HEK293 (cell line): ENCODE data around the gene SCN5A.

Source experiments
- BCL6B ChIP-seq: fragments of 450-650 bp; formaldehyde crosslinking; IDR thresholded peaks from 2 replicates; pipeline ENCODE4 v1.5.1; 2017; ENCODE audit warnings: missing biosample characterization, missing genetic modification characterization
- MEIS1 ChIP-seq: sonication (generic); formaldehyde crosslinking; IDR thresholded peaks from 2 replicates; pipeline ENCODE4 v1.8.1; 2022; ENCODE audit warnings: missing genetic modification reagents, mild to moderate bottlenecking, borderline replicate concordance
- ZBTB20 ChIP-seq: fragments of 450-650 bp; formaldehyde crosslinking; IDR thresholded peaks from 2 replicates; pipeline ENCODE4 v1.5.1; 2016; ENCODE audit warnings: missing biosample characterization, missing genetic modification characterization
- ZBTB26 ChIP-seq: fragments of 450-650 bp; formaldehyde crosslinking; optimal IDR thresholded peaks from 2 replicates; pipeline ENCODE3; 2016; ENCODE audit warnings: missing biosample characterization, mild to moderate bottlenecking, missing genetic modification characterization
- ZBTB6 ChIP-seq: fragments of 450-650 bp; formaldehyde crosslinking; IDR thresholded peaks from 2 replicates; pipeline ENCODE4 v1.5.1; 2017; ENCODE audit warnings: missing biosample characterization, missing genetic modification characterization
- ZNF121 ChIP-seq: fragments of 450-650 bp; formaldehyde crosslinking; IDR thresholded peaks from 2 replicates; pipeline ENCODE4 v1.5.1; 2016; ENCODE audit warnings: missing biosample characterization, missing genetic modification characterization
- ZNF221 ChIP-seq: fragments of 450-650 bp; formaldehyde crosslinking; IDR thresholded peaks from 2 replicates; pipeline ENCODE4 v1.5.1; 2017; ENCODE audit warnings: missing biosample characterization, missing genetic modification characterization, borderline replicate concordance
- ZNF266 ChIP-seq: fragments of 450-650 bp; formaldehyde crosslinking; IDR thresholded peaks from 2 replicates; pipeline ENCODE4 v1.5.1; 2016; ENCODE audit warnings: missing biosample characterization, missing genetic modification characterization, low read depth
- ZNF311 ChIP-seq: fragments of 450-650 bp; formaldehyde crosslinking; IDR thresholded peaks from 2 replicates; pipeline ENCODE4 v1.5.1; 2017; ENCODE audit warnings: missing biosample characterization, missing genetic modification characterization, borderline replicate concordance
- ZNF341 ChIP-seq: fragments of 450-650 bp; formaldehyde crosslinking; IDR thresholded peaks from 2 replicates; pipeline ENCODE4; 2016; ENCODE audit warnings: low read depth, missing biosample characterization, missing genetic modification characterization
- ZNF350 ChIP-seq: fragments of 450-650 bp; formaldehyde crosslinking; IDR thresholded peaks from 2 replicates; pipeline ENCODE4 v1.5.0; 2017; ENCODE audit warnings: missing biosample characterization, mild to moderate bottlenecking, missing genetic modification characterization
- ZNF391 ChIP-seq: fragments of 450-650 bp; formaldehyde crosslinking; IDR thresholded peaks from 2 replicates; pipeline ENCODE4 v1.5.1; 2016; ENCODE audit warnings: low read depth, missing biosample characterization, missing genetic modification characterization, borderline replicate concordance
- ZNF404 ChIP-seq: fragments of 450-650 bp; formaldehyde crosslinking; IDR thresholded peaks from 2 replicates; pipeline ENCODE4 v1.5.1; 2017; ENCODE audit warnings: missing biosample characterization, missing genetic modification characterization
- ZNF426 ChIP-seq: fragments of 450-650 bp; formaldehyde crosslinking; IDR thresholded peaks from 2 replicates; pipeline ENCODE4 v1.5.1; 2017; ENCODE audit warnings: missing biosample characterization, missing genetic modification characterization, mild to moderate bottlenecking, inconsistent platforms, moderate library complexity
- ZNF501 ChIP-seq: fragments of 450-650 bp; formaldehyde crosslinking; IDR thresholded peaks from 2 replicates; pipeline ENCODE4 v1.5.1; 2016; ENCODE audit warnings: missing biosample characterization, missing genetic modification characterization
- ZNF514 ChIP-seq: fragments of 450-650 bp; formaldehyde crosslinking; IDR thresholded peaks from 2 replicates; pipeline ENCODE4 v1.5.1; 2016; ENCODE audit warnings: missing biosample characterization, missing genetic modification characterization
- ZNF549 ChIP-seq: fragments of 450-650 bp; IDR thresholded peaks from 2 replicates; pipeline ENCODE4 v1.5.1; 2018; ENCODE audit warnings: missing biosample characterization, missing genetic modification characterization, mild to moderate bottlenecking, inconsistent platforms, moderate library complexity
- ZNF555 ChIP-seq: fragments of 450-650 bp; formaldehyde crosslinking; conservative IDR thresholded peaks from 2 replicates; pipeline ENCODE4 v1.5.1; 2017; ENCODE audit warnings: missing biosample characterization, mild to moderate bottlenecking, missing genetic modification characterization, inconsistent platforms
- ZNF560 ChIP-seq: fragments of 450-650 bp; formaldehyde crosslinking; IDR thresholded peaks from 2 replicates; pipeline ENCODE4 v1.5.1; 2017; ENCODE audit warnings: missing biosample characterization, missing genetic modification characterization, borderline replicate concordance
- ZNF626 ChIP-seq: fragments of 450-650 bp; sonication (Bioruptor Pico); formaldehyde crosslinking; IDR thresholded peaks from 2 replicates; pipeline ENCODE4 v1.5.1; 2018; ENCODE audit warnings: missing biosample characterization, missing genetic modification characterization, inconsistent platforms
- ZNF776 ChIP-seq: fragments of 450-650 bp; formaldehyde crosslinking; IDR thresholded peaks from 2 replicates; pipeline ENCODE4 v1.5.0; 2017; ENCODE audit warnings: missing biosample characterization, missing genetic modification characterization, borderline replicate concordance
- ZNF777 ChIP-seq: fragments of 450-650 bp; formaldehyde crosslinking; IDR thresholded peaks from 2 replicates; pipeline ENCODE4 v1.5.1; 2017; ENCODE audit warnings: missing biosample characterization, missing genetic modification characterization, borderline replicate concordance
- TF ChIP-seq, protein P1 (sequence below): fragments of 450-650 bp; formaldehyde crosslinking; IDR thresholded peaks from 2 replicates; pipeline ENCODE4 v1.5.1; 2017; ENCODE audit warnings: missing biosample characterization, missing genetic modification characterization
- TF ChIP-seq, protein P2 (sequence below): fragments of 450-650 bp; formaldehyde crosslinking; IDR thresholded peaks from 2 replicates; pipeline ENCODE4 v1.5.1; 2016; ENCODE audit warnings: missing biosample characterization, missing genetic modification characterization
- TF ChIP-seq, protein P3 (sequence below): sonication (generic); formaldehyde crosslinking; IDR thresholded peaks from 2 replicates; pipeline ENCODE4 v1.8.1; 2022; ENCODE audit warnings: mild to moderate bottlenecking, moderate library complexity, missing genetic modification reagents
- TF ChIP-seq, protein P4 (sequence below): fragments of 450-650 bp; formaldehyde crosslinking; IDR thresholded peaks from 2 replicates; pipeline ENCODE4 v1.5.1; 2016; ENCODE audit warnings: missing biosample characterization, missing genetic modification characterization

Gene SCN5A

DNA sequence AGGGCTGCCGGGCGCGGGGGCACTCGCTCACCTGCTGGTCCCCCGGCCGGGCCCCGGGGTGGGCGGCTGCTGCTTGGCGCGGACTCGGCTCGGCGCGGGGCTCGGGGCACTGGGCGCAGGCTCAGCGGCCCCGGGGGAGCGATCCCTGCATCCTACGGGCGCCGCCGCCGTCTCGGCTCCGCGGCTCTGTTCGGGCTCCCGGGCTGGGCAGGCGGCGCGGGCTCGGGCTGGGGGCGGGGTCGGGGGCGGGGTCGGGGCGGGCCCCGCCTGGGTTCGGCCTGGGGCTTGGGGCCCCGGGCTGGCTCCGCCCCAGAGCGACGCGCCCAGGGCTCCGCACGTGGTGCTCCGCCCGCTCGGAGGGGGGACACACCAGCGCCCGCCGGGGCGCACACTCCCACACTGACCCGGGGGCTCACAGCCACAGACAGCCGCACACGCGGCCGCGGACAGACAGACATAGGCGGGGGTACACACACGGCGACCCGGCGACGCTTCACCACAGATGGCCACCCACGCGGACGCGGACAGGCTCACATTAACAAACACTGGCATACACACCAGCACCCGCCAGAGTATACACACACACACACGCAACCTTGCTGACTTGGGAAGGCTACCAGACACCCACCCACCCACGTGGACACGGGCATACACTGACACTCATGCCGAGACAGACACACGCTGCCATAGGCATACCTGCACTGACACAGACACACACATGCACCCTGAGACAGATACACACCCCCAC, at the start of gene SCN5A (continued):
- TF ChIP-seq ZNF404 (tag by site-specific recombination): no peak
- TF ChIP-seq, protein P1, sequence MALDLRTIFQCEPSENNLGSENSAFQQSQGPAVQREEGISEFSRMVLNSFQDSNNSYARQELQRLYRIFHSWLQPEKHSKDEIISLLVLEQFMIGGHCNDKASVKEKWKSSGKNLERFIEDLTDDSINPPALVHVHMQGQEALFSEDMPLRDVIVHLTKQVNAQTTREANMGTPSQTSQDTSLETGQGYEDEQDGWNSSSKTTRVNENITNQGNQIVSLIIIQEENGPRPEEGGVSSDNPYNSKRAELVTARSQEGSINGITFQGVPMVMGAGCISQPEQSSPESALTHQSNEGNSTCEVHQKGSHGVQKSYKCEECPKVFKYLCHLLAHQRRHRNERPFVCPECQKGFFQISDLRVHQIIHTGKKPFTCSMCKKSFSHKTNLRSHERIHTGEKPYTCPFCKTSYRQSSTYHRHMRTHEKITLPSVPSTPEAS (tag by site-specific recombination): peak; percentile 95
- no peak for TF ChIP-seq ZNF501 (tag by site-specific recombination)
- TF ChIP-seq ZNF560 (tag by site-specific recombination): no peak
- peak; percentile 57 for TF ChIP-seq ZBTB26 (tag by site-specific recombination)
- TF ChIP-seq ZNF266 (tag by site-specific recombination): no peak
- TF ChIP-seq ZNF777 (tag by site-specific recombination): peak; percentile 29; the same call in 1 of the 2 replicates
- TF ChIP-seq ZNF121 (tag by site-specific recombination): no peak
- TF ChIP-seq ZNF626: no peak
- TF ChIP-seq, protein P2, sequence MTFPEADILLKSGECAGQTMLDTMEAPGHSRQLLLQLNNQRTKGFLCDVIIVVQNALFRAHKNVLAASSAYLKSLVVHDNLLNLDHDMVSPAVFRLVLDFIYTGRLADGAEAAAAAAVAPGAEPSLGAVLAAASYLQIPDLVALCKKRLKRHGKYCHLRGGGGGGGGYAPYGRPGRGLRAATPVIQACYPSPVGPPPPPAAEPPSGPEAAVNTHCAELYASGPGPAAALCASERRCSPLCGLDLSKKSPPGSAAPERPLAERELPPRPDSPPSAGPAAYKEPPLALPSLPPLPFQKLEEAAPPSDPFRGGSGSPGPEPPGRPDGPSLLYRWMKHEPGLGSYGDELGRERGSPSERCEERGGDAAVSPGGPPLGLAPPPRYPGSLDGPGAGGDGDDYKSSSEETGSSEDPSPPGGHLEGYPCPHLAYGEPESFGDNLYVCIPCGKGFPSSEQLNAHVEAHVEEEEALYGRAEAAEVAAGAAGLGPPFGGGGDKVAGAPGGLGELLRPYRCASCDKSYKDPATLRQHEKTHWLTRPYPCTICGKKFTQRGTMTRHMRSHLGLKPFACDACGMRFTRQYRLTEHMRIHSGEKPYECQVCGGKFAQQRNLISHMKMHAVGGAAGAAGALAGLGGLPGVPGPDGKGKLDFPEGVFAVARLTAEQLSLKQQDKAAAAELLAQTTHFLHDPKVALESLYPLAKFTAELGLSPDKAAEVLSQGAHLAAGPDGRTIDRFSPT (tag by site-specific recombination): no peak; the same call in 1 of the 2 replicates
- no peak for TF ChIP-seq ZNF221 (tag by site-specific recombination)
- no peak for TF ChIP-seq ZNF341 (tag by site-specific recombination)
- TF ChIP-seq ZBTB6: no peak
- TF ChIP-seq ZNF350 (tag by site-specific recombination): no peak
- no peak for TF ChIP-seq MEIS1
- TF ChIP-seq ZNF391 (tag by site-specific recombination): no peak
- TF ChIP-seq, protein P3, sequence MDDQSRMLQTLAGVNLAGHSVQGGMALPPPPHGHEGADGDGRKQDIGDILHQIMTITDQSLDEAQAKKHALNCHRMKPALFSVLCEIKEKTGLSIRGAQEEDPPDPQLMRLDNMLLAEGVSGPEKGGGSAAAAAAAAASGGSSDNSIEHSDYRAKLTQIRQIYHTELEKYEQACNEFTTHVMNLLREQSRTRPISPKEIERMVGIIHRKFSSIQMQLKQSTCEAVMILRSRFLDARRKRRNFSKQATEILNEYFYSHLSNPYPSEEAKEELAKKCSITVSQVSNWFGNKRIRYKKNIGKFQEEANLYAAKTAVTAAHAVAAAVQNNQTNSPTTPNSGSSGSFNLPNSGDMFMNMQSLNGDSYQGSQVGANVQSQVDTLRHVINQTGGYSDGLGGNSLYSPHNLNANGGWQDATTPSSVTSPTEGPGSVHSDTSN: no peak
- TF ChIP-seq ZNF549 (tag by site-specific recombination): no peak
- TF ChIP-seq, protein P4, sequence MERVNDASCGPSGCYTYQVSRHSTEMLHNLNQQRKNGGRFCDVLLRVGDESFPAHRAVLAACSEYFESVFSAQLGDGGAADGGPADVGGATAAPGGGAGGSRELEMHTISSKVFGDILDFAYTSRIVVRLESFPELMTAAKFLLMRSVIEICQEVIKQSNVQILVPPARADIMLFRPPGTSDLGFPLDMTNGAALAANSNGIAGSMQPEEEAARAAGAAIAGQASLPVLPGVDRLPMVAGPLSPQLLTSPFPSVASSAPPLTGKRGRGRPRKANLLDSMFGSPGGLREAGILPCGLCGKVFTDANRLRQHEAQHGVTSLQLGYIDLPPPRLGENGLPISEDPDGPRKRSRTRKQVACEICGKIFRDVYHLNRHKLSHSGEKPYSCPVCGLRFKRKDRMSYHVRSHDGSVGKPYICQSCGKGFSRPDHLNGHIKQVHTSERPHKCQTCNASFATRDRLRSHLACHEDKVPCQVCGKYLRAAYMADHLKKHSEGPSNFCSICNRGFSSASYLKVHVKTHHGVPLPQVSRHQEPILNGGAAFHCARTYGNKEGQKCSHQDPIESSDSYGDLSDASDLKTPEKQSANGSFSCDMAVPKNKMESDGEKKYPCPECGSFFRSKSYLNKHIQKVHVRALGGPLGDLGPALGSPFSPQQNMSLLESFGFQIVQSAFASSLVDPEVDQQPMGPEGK (tag by site-specific recombination): peak; percentile 66
- no peak for TF ChIP-seq BCL6B (tag by site-specific recombination)
- no peak for TF ChIP-seq ZNF426 (tag by site-specific recombination)
- TF ChIP-seq ZNF776 (tag by site-specific recombination): no peak
- no peak for TF ChIP-seq ZNF514 (tag by site-specific recombination)
- no peak for TF ChIP-seq ZNF555
- no peak for TF ChIP-seq ZNF311 (tag by site-specific recombination)
- peak; percentile 34; the same call in 1 of the 2 replicates for TF ChIP-seq ZBTB20 (tag by site-specific recombination)
